Superior temporal gyrus (tissue), 1 donor: ENCODE data around the gene TRPM5.

ENCODE experiments used
- DNase-seq: peaks from one replicate; pipeline ENCODE4 v3.0.0-alpha.2; 2016; ENCODE audit errors: extremely low spot score

Gene TRPM5

GRCh38 chr11:2458321-2458720 is 14.0 kb upstream of the TRPM5 start:
- DNase-seq = no peak

DNA sequence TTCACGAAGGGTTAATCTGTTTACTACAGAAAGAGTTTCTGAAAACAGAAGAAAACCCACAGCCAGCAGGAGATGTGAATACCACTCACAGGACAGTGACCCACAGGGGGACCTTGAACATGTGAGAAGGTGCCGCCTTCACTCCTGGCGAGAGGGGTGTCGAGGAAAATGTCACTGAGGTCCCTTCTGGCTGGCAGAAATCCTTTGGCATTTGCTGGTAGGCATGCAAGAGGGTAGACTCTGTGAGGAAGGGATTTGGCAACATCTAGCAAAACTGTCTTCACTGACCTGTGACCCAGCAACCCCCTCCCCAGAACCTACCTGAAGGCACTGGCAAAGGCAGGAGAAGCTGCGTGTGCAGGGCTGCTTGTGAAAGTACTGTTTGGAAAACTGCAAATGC is 9.1 kb upstream of the TRPM5 start:
- no peak for DNase-seq

DNA sequence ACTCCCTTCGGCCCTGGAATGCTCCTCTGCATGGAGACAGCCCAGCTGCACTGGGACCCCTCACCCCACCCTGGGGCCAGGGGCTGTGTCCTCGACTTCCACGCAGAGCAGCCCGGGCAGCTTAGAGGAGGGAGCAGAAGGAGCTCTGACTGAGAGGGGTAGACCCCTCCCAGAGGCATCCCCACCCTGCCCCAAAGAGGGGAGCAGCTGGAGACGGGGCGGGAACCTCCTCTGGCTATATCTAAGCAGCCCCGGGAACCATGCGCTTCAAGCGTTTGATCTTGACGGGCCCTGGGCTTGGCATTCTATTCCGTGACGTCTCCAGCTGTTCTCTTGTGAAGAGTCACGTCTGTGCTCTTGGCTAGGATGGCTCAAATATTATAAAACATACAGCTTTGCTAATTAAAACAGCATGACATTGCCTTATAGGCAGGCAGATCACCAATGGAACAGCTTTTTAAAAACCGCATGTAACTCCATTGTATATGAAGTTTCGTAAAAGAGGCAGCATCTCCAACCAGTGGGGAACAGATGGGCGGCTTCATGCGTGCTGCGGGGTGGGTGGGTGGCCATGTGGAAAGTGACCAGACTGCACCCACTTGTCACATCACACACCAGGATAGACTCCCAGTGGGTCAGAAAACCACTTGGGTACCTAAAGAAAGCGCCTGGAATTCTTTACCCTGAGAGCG is 8.2 kb upstream of the TRPM5 start:
- no peak for DNase-seq

GRCh38 chr11:2451916-2452315 is 7.6 kb upstream of the TRPM5 start:
- no peak for DNase-seq

- no peak for DNase-seq
Observed at GRCh38 chr11:2451336-2451735, 7.0 kb upstream of the TRPM5 start.

GRCh38 chr11:2450321-2451041 is 6.2 kb upstream of the TRPM5 start:
- no peak for DNase-seq

DNA sequence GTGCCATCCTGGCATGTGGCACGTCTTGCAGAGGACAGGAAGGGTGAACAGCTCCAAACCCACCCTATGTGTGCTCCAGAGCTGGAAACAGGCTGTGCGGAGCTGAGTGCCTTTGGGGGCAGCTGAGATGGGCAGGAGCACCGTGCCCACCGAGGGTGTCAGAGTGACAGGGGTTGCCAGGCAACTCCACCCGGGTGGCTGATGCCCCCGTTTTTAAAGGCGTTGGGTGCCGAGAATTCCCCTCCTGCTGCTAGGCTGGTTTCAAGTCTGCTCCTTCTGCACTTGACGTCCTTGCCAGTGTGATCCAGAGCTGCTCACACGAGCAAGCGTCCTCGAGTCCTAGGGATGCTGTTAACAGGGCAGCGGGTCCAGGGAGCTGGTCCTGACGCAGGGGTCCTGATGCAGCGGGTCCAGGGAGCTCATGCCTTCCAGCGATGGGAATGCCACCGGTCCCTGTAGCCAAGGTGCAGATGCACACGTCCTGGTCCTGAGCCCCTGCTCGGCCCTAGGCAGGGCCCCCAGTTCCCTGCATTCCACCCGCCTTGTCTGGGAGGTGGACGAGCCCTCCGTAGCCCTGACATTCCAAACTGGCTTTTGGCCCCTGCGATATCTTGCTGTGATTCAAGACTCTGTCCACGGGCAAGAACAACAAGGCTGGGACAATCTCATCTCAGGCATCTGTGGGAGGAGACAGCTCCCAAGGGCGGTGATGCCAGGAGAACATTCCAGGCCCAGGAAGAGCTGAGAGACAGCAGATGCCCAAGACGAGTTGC is 5.4 kb upstream of the TRPM5 start:
- no peak for DNase-seq

- no peak for DNase-seq
Observed at GRCh38 chr11:2448661-2449547, 4.6 kb upstream of the TRPM5 start.

DNA sequence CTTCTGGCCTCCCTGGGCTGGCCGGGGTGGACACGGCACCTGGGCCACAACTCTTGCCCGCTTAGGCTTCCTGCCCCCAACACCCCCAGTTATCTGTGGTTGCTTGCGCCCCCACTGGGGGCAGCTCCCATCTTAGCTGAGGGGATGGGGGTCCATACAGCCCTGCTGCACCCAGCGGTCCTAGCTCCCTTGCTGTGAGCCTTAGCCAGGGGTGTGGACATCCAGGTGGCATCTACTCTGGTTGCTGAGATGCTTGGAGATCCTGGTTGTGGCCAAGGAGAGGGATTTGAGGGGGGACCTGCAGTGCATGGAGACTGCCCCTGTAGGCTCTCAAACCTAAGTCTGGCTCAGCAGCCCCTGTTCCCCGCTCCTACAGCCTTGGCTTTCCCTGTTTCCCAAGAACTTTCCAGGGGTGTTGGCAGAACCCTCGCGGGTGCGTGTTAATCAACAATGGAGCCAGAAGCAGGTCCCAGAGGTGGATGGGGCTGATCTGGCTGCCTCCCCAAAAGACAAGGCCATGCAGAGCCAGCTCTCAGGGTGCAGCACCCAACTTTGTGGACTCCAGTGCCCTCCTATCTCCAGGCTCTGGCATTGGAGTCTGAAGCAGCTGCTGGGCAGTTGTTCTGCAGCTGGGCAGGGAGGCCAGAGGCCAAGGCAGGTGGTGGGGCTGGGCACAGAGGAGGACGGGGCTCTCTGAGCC is 3.8 kb upstream of the TRPM5 start:
- no peak for DNase-seq

DNA sequence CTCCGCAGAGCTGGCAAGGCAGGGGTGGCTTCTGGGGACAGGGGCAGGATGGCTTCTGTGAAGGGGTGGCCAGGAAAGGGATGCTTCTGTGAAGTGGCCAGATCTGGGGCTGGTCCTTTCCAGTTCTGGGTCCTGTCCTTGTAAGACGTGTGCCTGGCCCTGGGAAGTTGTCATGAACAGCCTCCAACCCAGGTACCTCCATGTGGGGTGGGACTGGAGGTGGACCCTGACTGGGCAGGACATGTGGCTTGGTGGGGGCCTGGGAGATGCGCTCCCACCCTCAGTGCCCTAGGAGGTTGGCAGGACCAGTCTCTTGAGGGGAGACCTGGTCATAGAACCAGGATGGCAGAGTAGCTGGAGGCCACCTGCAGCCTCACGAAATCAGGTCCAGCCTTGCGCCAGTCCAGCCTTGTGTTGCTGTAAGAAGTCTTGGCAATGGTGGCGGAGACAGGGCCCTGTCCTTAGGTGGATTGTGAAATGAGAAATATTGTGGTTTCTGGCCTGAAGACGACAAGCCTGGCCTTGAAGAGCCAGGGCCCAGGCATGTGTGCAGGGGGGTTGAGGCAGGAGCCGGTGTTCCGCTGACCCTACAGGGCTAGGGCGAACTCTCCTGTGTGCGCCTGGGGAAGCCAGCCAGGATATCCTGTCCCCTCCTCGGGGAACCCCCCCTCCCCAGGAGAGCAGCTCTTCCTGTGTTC is 3.1 kb upstream of the TRPM5 start:
- DNase-seq = no peak

- no peak for DNase-seq
Observed at GRCh38 chr11:2446590-2447252, 2.4 kb upstream of the TRPM5 start.

GRCh38 chr11:2445746-2446551 is 1.6 kb upstream of the TRPM5 start:
- DNase-seq = no peak

DNA sequence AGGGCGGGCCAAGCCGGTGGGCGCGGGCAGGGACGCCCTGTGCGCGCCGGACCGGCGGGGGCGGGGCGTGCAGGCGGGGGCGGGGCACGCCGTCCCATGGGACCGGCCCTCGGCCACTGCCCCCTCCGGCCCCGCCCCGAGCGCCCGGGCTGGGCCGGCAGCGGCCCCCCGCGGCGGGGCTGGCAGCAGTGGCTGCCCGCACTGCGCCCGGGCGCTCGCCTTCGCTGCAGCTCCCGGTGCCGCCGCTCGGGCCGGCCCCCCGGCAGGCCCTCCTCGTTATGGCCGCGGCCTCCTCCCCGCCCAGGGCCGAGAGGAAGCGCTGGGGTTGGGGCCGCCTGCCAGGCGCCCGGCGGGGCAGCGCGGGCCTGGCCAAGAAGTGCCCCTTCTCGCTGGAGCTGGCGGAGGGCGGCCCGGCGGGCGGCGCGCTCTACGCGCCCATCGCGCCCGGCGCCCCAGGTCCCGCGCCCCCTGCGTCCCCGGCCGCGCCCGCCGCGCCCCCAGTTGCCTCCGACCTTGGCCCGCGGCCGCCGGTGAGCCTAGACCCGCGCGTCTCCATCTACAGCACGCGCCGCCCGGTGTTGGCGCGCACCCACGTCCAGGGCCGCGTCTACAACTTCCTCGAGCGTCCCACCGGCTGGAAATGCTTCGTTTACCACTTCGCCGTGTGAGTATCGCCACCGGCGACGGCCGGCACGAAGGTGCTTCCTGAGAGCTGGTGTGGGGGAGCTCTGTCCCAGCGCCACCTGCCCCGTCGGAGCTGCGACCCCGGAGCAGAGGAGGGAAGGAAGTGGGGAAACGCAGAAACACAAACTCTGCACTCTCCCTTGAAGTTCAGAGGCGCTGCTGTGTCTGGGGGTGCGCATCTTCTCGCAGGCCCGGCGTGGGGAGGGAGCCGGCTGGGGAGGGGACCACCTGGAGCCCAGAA is 769 bp upstream of the TRPM5 start, which contains the start of gene KCNQ1:
KCNQ1 (plus strand) TSS at position 188 of the 925 bp plus-strand sequence; CDS start at position 279, 91 bp downstream.
- no peak for DNase-seq

GRCh38 chr11:2443406-2443805 is 908 bp downstream of the TRPM5 start:
- DNase-seq = no peak

GRCh38 chr11:2442589-2442988 is 1.7 kb downstream of the TRPM5 start:
- no peak for DNase-seq

DNA sequence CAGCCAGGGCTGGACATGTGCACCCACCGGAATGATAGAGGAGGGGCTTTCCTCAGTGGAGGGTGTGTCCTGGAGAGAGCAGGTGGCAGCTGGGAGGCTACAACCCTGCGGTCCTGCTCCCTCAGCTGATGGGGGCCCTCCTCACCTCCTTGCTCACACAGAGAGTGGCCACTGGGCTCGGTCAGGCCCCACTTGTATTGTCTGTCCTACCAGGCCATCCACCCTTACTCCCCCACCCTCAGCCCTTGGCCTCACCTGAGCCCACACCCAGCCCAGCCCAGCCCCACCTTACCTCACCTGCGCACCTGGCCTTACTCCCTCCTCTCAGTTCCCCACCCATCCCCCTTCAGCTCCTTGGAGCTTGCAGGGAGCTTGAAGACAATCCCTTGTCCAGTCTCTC is 3.1 kb downstream of the TRPM5 start:
- DNase-seq = no peak

- no peak for DNase-seq
Observed at GRCh38 chr11:2440646-2441045, 3.7 kb downstream of the TRPM5 start.

GRCh38 chr11:2439820-2440219 is 4.5 kb downstream of the TRPM5 start:
- no peak for DNase-seq
